NCI-H510A (cell line): Measurements from ENCODE around the gene LRP6.
"Not testable (repeated sequence)": the region's sequence is repeated elsewhere in the genome, so short reads cannot be mapped to it uniquely, and the experiment has no call there.

Experiments
- DNase-seq: peaks from one replicate; lab custom pipeline; 2025; lab: John Stamatoyannopoulos, UW

Gene LRP6

GRCh38 chr12:12180575-12180974 is 86.3 kb downstream of the LRP6 start:
- no peak for DNase-seq

- DNase-seq, result no peak
Observed at GRCh38 chr12:12180136-12180535, 86.7 kb downstream of the LRP6 start.

GRCh38 chr12:12178559-12178958 is 88.3 kb downstream of the LRP6 start:
- no peak for DNase-seq

GRCh38 chr12:12176402-12176801 is 90.4 kb downstream of the LRP6 start:
- no peak for DNase-seq

GRCh38 chr12:12171991-12172511 is 94.8 kb downstream of the LRP6 start:
- no peak for DNase-seq

GRCh38 chr12:12167847-12168246 is 99.0 kb downstream of the LRP6 start:
- no peak for DNase-seq

GRCh38 chr12:12166751-12167150 is 100.1 kb downstream of the LRP6 start:
- no peak for DNase-seq

- DNase-seq, result no peak
Observed at GRCh38 chr12:12159988-12160387, 106.9 kb downstream of the LRP6 start.

GRCh38 chr12:12158858-12159257 is 108.0 kb downstream of the LRP6 start:
- no peak for DNase-seq

GRCh38 chr12:12157424-12157823 is 109.4 kb downstream of the LRP6 start:
- DNase-seq, result no peak

GRCh38 chr12:12156828-12157227 is 110.0 kb downstream of the LRP6 start:
- no peak for DNase-seq

GRCh38 chr12:12156116-12156515 is 110.7 kb downstream of the LRP6 start:
- peak; percentile 33 for DNase-seq

- no peak for DNase-seq
Observed at GRCh38 chr12:12153596-12153995, 113.2 kb downstream of the LRP6 start.

- no peak for DNase-seq
Observed at GRCh38 chr12:12147111-12147510, 119.7 kb downstream of the LRP6 start.

- not testable (repeated sequence) for DNase-seq
Observed at GRCh38 chr12:12144531-12144930, 122.3 kb downstream of the LRP6 start.

- no peak for DNase-seq
Observed at GRCh38 chr12:12141000-12141399, 125.8 kb downstream of the LRP6 start.

GRCh38 chr12:12138203-12139154 is 128.4 kb downstream of the LRP6 start:
- no peak for DNase-seq

GRCh38 chr12:12133785-12134184 is 133.1 kb downstream of the LRP6 start:
- no peak for DNase-seq

GRCh38 chr12:12133259-12133658 is 133.6 kb downstream of the LRP6 start:
- no peak for DNase-seq

GRCh38 chr12:12128670-12129069 is 138.2 kb downstream of the LRP6 start:
- DNase-seq, result no peak

- no peak for DNase-seq
Observed at GRCh38 chr12:12127304-12127703, 139.5 kb downstream of the LRP6 start.

- DNase-seq, result no peak
Observed at GRCh38 chr12:12126551-12126950, 140.3 kb downstream of the LRP6 start.

GRCh38 chr12:12123036-12123604 is 143.7 kb downstream of the LRP6 start:
- no peak for DNase-seq
